GM21367 (cell line): Measurements from ENCODE around the gene CPPED1.
A peak's percentile ranks its signal among the peaks of the same experiment; 100 is the strongest.
"Not testable (repeated sequence)": the region's sequence is repeated elsewhere in the genome, so short reads cannot be mapped to it uniquely, and the experiment has no call there.

Experiments used
- ATAC-seq: cut with Tn5 transposase; IDR thresholded peaks from one replicate; pipeline ENCODE4 v1.9.1; 2021; ENCODE audit not compliant: unreplicated experiment

Gene CPPED1, protein sequence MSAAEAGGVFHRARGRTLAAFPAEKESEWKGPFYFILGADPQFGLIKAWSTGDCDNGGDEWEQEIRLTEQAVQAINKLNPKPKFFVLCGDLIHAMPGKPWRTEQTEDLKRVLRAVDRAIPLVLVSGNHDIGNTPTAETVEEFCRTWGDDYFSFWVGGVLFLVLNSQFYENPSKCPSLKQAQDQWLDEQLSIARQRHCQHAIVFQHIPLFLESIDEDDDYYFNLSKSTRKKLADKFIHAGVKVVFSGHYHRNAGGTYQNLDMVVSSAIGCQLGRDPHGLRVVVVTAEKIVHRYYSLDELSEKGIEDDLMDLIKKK

DNA sequence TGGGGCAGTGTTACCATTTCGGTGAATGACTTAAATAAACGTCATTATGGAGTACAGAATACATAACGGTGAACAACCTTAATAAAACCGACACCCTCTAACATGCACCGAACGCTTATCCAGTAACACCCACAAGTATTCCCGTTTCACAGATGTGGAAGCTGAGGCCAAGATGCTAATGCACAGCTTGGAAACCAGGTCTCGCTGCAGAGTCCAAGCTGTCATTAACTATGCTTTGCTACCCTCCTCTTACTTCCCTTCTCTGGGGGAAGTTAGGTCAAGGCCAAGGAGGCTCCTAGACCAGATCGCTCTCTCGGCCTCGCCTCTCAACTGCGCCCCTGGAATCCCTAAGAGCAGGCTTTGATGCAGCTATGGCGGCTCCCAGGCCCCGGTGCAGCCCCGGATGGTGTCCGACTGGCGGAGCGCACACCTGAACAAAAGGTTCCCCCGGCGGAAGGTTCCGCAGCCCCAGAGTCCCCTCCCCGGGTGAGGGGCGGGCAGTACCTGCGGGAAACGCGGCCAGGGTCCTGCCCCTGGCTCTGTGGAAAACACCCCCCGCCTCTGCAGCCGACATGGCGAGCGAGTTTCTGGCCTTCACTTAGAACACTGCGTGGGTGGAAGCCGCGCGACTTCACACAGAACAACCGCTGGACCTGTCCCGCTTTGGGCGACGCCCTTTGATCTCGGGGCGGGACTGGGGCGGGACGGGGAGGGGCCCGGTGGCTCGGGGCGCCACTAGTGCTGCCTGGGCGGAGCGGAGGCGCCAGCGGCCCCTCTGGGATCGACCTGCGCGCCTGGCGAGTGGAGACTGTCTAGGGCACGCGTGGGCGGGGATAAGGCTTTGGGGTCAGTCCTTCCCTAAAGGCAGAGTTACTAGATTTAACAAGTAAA is at the start of gene CPPED1:
Gene CPPED1 (minus strand): TSS at position 685 of the 891 bp plus-strand sequence. CDS start 111 bp downstream, at position 574.
- peak; percentile 71 for ATAC-seq

DNA sequence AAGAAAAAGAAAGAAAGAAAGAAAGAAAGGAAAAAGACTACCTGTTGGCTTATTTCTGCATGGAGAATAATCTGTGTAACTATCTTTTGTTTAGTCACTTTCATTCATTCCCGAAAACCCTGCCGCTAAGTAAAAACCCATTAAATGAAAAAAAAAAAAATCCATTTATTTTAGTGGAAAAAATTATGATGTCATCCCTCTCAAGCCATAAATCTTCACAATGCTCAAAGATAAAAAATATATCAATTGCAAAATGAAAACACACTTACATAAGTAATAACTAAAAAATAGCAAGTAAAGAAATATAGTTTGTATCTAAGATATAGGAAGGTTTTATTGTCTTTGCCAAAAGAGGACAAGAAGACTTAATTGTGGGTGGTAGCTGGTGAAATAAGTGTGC is 46.5 kb upstream of the CPPED1 start:
- ATAC-seq, result no peak

DNA sequence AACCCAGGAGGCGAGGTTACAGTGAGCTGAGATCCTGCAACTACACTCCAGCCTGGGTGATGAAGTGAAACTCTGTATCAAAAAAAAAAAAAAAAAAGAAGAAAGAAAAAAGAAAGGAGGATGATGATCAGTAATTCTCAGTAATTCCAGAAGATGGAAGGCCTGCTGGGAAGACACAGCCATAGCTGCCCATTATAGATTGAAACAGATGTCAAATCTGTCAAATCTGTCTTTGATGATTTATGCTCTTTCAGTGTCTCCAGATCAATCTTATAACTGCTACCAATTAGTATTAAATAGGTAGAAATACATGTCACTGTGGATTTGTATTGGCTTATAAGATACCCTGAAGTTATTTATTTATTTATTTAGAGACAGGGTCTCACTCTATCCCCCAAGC is 42.9 kb upstream of the CPPED1 start:
- ATAC-seq, result no peak

DNA sequence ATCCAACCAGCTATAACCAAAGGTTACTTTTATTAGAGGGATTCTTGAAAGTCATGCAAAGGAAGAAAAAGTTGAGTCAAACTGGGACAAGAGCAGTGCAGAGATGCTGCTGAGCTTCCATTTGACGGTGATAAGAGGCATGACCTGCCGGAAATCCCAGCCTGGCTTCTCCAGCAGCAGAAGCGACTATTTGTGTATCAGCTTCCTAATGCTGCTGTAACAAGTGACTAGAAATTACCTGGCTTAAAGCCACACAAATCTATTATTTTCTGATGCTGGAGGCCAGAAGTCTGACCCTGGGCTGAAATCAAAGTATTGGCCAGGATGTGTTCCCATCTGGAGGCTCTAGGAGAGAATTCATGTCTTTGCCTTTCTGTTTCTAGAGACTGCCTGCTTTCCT is 41.6 kb upstream of the CPPED1 start:
- no peak for ATAC-seq

DNA sequence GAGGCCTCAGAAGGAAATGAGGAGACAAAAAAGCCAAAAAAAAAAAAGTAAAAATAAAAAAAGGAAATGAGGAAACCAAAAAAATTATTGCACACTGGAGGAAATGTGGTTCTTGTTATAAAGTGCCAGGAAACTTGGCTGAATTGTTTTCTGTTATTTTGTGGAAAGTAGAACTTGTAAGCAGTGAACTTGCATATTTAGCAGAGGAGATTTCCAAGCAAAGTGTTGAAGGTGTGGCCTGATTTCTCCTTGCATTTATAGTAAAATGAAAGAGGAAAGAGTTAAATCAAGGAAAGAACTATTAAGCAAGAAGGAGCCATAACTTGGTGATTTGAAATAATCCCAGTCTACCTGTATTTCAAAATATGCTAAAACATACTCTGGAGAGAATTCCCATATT is 34.1 kb upstream of the CPPED1 start:
- no peak for ATAC-seq

DNA sequence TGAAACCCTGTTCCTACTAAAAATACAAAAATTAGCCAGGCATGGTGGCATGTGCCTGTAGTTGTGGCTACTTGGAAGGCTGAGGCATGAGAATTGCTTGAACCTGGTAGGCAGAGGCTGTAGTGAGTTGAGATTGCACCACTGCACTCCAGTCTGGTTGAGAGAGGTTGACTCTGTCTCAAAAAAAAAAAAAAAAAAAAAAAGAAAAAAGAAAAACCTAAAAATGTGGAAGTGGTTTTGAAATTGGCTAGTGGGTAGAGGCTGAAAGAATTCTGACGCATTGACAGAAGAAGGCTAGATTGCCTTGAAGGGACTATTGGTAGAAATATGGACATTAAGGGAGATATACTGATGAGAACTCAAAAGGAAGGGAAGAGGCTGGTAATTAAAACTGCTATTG is 33.6 kb upstream of the CPPED1 start:
- no peak for ATAC-seq

DNA sequence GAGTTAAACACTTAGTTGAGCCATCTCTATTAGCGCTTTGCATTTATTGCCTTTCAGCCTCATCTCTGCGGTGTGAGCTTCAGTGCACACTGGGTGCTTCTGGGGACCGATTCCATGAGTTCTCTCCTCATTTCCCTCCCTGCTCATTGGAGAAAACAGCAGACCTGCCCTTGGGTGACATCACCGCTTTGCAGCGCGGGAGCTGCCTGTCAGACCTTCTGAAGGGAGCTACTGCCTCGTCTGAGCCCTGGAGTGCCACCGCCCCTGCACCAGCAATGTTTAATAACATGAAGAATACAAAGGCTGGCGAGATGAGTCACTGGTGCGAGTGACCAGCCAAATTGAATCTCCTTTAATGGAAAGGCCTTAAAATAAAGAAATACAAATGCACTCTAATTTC is 30.2 kb upstream of the CPPED1 start:
- ATAC-seq, result no peak

DNA sequence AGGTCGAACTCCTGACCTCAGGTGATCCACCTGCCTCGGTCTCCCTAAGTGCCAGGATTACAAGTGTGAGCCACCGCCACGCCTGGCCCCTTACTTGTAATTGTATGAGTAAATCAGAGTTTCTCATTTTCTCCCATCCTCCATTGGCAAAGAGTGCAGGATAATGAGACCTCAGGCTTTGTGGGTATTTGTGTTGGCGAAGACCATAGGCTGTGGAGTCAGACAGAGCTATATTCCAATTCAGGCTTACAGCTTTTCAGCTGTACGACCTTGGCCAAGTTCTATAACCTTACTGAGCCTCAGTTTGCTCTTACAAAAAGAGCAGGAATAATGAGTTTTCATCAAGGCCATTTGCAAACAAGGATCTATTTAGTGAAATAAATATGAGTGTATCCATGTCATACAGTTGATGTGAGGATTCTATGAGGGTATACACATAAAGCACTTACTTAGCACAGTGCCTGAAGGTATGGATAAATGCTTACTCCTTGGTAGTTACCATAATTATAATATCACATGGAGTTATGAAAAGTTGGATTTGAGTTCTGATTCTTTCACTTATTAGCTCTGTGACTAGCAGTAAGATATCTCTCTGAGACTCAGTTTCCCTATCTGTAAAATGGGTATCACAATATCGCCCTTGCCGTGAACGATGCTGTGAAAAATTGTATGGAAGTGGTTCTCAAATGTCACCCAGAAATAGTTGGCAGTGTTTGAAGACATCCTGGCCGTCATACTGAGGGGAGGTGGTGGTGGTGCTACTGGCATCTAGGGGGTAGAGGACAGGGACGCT is 25.6 kb upstream of the CPPED1 start:
- ATAC-seq, result no peak

DNA sequence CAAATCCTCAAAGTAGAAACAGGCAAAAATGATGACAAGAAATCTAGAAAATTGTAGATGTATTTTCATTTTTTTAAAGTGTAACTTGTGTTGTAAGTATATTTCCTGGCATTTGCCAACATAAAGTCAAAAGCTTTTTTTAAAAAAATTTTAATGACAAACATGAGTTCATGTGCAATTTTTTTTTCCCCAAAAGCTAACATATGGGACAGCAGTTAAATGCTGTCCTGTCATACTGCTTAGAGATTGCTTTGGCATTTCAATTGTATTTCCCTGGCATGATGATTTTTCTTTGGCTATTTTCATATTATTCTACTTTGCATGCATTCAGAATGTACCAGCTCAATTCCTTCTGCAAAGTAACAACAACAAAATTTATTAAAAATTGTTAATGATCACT is 24.5 kb upstream of the CPPED1 start:
- no peak for ATAC-seq

DNA sequence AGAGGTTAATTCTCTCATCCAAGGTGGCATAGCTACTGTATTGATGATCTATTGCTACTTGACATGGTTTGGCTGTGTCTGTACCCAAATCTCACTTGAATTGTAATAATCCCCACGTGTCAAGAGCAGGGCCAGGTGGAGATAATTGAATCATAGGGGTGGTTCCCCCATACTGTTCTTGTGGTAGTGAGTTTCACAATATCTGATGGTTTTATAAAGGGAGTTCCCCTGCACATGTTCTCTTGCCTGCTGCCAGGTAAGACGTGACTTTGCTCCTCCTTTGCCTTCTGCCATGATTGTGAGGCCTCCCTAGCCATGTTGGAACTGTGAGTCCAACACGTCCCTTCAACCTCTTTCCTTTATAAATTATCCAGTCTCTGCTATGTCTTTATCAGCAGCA is 22.9 kb upstream of the CPPED1 start:
- no peak for ATAC-seq

DNA sequence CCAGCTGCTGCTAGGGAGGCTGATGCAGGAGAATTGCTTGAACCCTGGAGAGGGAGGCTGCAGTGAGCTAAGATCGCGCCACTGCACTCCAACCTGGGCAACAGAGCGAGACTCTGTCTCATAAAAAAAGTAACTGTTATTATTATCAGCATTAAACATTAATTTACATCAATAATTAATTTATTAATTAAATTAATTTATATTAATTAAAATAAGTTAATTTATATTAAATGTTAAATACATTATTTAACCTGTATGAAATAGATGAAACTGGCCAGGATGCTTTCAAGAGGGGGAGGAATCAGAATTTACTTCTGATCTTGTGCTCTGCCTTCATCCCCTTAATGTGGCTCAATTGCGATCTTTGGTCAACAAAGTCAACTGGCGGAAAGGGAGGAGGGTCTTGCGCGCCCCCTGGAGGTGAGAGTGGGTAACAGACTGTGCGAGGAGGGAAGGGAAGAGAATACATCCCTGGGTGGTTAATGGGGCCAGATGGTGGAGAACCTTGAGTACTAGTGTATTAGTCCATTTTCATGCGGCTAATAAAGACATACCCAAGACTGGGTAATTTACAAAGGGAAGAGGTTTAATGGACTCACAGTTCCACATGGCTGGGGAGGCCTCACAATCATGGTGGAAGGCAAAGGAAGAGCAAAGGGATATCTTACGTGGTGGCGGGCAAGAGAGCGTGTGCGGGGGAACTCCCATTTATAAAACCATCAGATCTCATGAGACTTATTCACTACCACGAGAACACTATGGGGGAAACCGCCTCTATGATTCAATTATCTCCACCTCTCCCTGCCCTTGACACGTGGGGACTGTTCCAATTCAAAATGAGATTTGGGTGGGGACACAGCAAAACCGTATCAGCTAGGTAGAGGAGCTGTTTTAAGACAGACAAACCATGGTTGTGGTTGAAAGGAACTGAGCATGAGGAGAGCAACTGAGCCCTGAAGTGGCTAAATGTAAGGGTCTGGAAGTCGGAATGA is 15.7 kb upstream of the CPPED1 start:
- no peak for ATAC-seq

DNA sequence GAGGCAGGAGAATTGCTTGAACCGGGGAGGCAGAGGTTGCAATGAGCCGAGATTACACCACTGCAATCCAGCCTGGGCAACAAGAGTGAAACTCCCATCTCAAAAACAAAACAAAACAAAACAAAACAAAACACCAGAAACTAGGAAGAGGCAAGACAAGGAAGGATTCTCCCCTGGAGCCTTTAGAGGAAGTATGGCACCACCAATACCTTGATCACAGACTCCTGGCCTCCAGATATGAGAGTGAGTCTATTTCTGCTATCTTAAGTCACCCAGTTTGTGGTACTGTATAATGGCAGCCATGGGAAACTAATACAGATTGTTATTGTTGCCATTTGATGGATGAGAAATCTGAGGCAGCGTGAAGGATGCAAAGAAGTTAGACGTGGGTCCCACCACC is 14.6 kb upstream of the CPPED1 start:
- no peak for ATAC-seq

DNA sequence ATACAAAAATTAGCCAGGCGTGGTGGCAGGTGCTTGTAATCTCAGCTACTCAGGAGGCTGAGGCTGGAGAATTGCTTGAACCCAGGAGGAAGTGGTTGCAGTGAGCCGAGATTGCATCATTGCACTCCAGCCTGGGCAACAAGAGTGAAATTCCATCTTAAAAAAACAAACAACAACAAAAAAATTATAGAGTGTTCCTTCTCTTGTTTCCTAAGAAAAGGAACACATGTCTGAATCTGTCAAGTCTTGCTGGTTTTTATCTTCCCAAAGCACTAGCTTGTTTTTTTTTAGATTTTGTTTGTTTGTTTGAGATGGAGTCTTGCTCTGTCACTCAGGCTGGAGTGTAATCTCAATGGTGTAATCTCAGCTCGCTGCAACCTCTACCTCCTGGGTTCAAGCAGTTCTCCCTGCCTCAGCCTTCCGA is 13.1 kb upstream of the CPPED1 start:
- ATAC-seq, result not testable (repeated sequence)

DNA sequence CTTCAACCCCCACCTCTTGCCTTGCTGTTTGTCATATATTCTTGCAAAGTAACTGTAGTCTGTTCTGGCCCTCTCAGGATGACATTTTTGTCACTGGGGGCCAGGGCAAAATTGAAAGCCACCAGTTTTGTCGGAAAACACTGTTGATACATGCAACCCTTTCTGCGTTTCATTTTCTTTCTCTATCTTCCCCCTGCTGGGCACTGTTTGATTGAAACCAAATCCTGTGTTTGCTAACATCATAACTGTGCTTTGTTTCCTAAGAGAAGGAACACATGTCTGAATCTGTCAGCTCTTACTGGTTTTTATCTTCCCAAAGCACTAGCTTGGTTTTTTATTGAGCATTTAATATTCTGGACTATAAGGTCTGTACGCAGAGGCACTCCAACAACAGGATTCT is 11.7 kb upstream of the CPPED1 start:
- no peak for ATAC-seq

DNA sequence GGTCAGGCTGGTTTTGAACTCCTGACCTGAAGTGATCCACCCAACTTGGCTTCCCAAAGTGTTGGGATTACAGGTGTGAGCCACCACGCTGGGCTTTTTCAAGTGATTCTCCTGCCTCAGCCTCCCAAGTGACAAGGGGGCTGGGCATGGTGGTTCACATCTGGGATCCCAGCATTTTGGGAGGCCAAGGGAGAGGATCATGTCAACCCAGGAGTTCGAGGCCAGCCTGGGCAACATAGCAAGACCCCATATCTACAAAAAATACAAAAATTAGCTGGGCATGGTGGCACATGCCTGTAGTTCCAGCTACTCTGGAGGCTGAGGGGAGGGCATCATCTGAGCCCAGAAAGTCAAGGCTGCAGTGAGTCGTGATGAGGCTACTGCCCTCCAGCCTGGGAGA is 10.0 kb upstream of the CPPED1 start:
- ATAC-seq, result not testable (repeated sequence)

DNA sequence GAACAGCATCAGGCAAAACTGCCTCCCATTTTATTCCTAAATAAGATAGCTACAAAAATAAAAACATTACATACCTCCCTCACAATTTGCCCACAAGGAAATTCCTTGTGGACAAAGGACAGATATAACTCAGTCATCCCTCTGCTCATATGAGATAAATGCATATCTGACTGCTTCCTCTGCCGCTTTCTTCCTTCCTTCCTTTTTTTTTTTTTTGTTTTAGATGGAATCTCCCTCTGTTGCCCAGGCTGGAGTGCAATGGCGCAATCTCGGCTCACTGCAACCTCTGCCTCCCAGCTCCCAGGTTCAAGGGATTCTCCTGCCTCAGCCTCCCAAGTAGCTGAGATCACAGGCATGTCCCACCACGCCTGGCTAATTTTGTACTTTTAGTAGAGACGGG is 9.6 kb upstream of the CPPED1 start:
- ATAC-seq, result not testable (repeated sequence)

DNA sequence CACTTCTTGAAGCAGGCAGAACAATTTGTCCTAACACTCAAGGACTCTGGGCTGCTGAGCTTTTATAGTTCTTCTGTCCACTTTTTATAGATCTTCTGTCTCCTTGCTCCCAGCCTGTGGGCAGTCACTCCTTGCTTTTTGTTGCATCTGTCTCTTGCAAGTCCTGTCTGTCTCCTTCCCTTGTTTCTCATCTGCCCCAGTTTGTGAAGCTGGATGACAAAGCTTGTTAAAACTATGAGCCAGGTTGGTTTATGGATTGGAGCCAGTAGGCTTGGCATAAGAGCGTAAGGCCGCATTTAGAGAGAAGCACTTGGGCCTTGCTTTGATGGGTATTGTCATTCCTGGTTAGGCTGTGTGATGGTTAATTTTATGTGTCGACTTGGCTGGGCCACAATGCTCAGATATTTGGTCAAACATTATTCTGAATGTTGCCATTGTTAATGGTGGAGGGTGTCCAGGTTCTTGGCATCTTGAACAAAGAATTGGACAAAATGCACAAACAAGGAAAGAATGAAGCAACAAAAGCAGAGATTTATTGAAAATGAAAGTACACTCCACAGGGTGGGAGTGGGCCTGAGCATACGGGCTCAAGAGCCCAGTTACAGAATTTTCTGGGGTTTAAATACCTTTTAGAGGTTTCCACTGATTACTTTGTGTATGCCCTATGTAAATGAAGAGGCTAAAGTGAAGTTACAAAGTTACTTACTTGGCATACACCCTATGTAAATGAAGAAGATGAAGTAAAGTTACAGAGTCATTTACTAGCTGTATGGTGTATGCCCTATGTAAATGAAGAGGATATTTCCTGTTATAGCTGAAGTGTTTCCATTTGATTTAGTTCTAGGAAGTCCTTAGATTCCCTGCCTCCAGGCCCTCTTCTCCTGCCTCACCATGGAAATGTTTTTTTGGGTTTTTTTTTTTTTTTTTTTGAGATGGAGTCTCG is 8.0 kb upstream of the CPPED1 start:
- ATAC-seq, result no peak

DNA sequence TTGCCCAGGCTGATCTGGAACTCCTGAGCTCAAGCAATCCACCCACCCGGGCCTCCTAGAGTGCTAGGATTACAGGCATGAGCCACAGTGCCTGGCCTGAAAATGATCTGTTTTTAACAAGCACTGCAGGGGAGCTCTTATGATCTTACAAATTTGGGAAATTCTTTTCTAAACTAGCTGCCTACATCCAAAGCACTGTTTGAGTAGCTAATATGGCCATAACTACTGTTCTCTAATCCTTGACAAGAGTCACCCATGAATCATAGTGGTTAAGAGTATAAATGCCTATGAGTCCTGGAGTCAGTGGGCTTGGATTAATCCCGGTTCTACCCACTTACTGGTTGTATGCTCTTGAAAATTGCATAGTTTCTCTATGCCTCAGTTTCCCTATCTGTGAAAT is 1.4 kb upstream of the CPPED1 start:
- ATAC-seq, result no peak

DNA sequence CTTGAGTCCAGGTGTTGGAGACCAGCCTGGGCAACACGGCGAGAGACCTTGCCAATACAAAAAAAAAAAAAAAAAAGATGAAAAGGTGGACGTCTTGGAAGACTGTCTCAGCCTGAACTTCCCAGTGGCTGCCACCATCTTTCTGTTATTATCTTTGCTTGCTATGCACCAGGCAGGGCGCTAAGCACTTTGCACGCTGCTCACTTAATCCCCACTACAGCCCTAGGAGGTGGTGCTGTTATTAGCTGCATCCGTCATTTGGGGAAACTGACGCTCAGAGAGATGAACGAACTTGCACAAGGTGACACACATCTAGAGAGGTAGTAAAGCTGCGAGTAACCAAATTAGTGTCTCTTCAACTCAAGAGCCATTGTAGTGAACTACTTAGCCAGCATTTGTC is 708 bp upstream of the CPPED1 start:
- no peak for ATAC-seq
